Muscle layer of colon (tissue), 2 donors: ENCODE measurements around the gene DDC.

ENCODE experiments used
- H3K27ac ChIP-seq: one replicate; pipeline ENCODE4 v1.7.0; 2013; ENCODE audit warnings: low read depth, mild to moderate bottlenecking, low read length, moderate library complexity
- H3K27me3 ChIP-seq, 2 donors: one replicate each; pipeline ENCODE4 v1.7.0; 2013; ENCODE audit warnings: low read length in 2 of 2, mild to moderate bottlenecking in 2 of 2; ENCODE audit not compliant: insufficient read depth in 2 of 2, control insufficient read depth in 1 of 2
- H3K36me3 ChIP-seq: one replicate; pipeline ENCODE4 v1.7.0; 2013; ENCODE audit warnings: mild to moderate bottlenecking, low read length; ENCODE audit not compliant: insufficient read depth
- H3K4me1 ChIP-seq: one replicate; pipeline ENCODE4 v1.7.0; 2013; ENCODE audit warnings: mild to moderate bottlenecking, low read length; ENCODE audit not compliant: insufficient read depth
- H3K4me3 ChIP-seq, 2 donors: one replicate each; pipeline ENCODE4 v1.7.0; 2013; ENCODE audit warnings: low read length in 2 of 2, low read depth in 1 of 2, mild to moderate bottlenecking in 1 of 2, moderate library complexity in 1 of 2
- H3K9ac ChIP-seq: one replicate; pipeline ENCODE4 v1.7.0; 2013; ENCODE audit warnings: low read length
- H3K9me3 ChIP-seq: one replicate; pipeline ENCODE4 v1.7.0; 2013; ENCODE audit warnings: mild to moderate bottlenecking, low read length
- donor health status: abdominal sarcoma.
- donor health status: Adenocarcinoma of cecum.

Gene DDC

GRCh38 chr7:50596484-50596883 is 31.3 kb upstream of the DDC start:
- Histone ChIP-seq H3K36me3 (peaks cover 26% of the 10 kb centered on the region), H3K27me3 (no peaks in the 10 kb centered on the region), H3K27ac (no peak overlapping the region), H3K4me3 (no peak overlapping the region), H3K9me3 (no peaks in the 10 kb centered on the region), H3K9ac (no peak overlapping the region), H3K4me1 (no peaks in the 10 kb centered on the region)

GRCh38 chr7:50595491-50596102 is 30.4 kb upstream of the DDC start:
- no peak overlapping the region for H3K9ac ChIP-seq
- H3K9me3 ChIP-seq, result no peaks in the 10 kb centered on the region
- H3K4me3 ChIP-seq, result no peak overlapping the region
- no peaks in the 10 kb centered on the region for H3K27me3 ChIP-seq
- no peaks in the 10 kb centered on the region for H3K4me1 ChIP-seq
- H3K36me3 ChIP-seq, result peaks cover 26% of the 10 kb centered on the region
- no peak overlapping the region for H3K27ac ChIP-seq

- no peak overlapping the region for H3K9ac ChIP-seq
- H3K9me3 ChIP-seq, result no peaks in the 10 kb centered on the region
- H3K27ac ChIP-seq, result no peak overlapping the region
- H3K4me3 ChIP-seq, result no peak overlapping the region
- peaks cover 25% of the 10 kb centered on the region for H3K36me3 ChIP-seq
- H3K4me1 ChIP-seq, result no peaks in the 10 kb centered on the region
- no peaks in the 10 kb centered on the region for H3K27me3 ChIP-seq
Observed at GRCh38 chr7:50594734-50595485, 29.7 kb upstream of the DDC start.

- Histone ChIP-seq H3K4me3 (no peak overlapping the region), H3K27me3 (no peaks in the 10 kb centered on the region), H3K9ac (no peak overlapping the region), H3K27ac (no peak overlapping the region), H3K4me1 (no peaks in the 10 kb centered on the region), H3K9me3 (no peaks in the 10 kb centered on the region), H3K36me3 (peaks cover 23% of the 10 kb centered on the region)
Observed at GRCh38 chr7:50594136-50594535, 28.9 kb upstream of the DDC start.

- Histone ChIP-seq H3K4me3 (no peak overlapping the region), H3K36me3 (peaks cover 23% of the 10 kb centered on the region), H3K27ac (no peak overlapping the region), H3K9ac (no peak overlapping the region), H3K27me3 (no peaks in the 10 kb centered on the region), H3K4me1 (no peaks in the 10 kb centered on the region), H3K9me3 (no peaks in the 10 kb centered on the region)
Observed at GRCh38 chr7:50592940-50593339, 27.7 kb upstream of the DDC start.

GRCh38 chr7:50591480-50592438 is 26.6 kb upstream of the DDC start:
- Histone ChIP-seq H3K27ac (no peak overlapping the region), H3K4me1 (no peaks in the 10 kb centered on the region), H3K9me3 (no peaks in the 10 kb centered on the region), H3K36me3 (peaks cover 20% of the 10 kb centered on the region), H3K9ac (no peak overlapping the region), H3K4me3 (no peak overlapping the region), H3K27me3 (no peaks in the 10 kb centered on the region)

GRCh38 chr7:50591098-50591479 is 25.9 kb upstream of the DDC start:
- no peaks in the 10 kb centered on the region for H3K9me3 ChIP-seq
- H3K27me3 ChIP-seq, result no peaks in the 10 kb centered on the region
- peaks cover 19% of the 10 kb centered on the region for H3K36me3 ChIP-seq
- H3K4me1 ChIP-seq, result no peaks in the 10 kb centered on the region
- H3K27ac ChIP-seq, result no peak overlapping the region
- H3K4me3 ChIP-seq, result no peak overlapping the region
- no peak overlapping the region for H3K9ac ChIP-seq

- Histone ChIP-seq H3K27me3 (no peaks in the 10 kb centered on the region), H3K27ac (no peak overlapping the region), H3K9ac (no peak overlapping the region), H3K4me3 (no peak overlapping the region), H3K9me3 (no peaks in the 10 kb centered on the region), H3K36me3 (peaks cover 19% of the 10 kb centered on the region), H3K4me1 (no peaks in the 10 kb centered on the region)
Observed at GRCh38 chr7:50590535-50590934, 25.3 kb upstream of the DDC start.

- H3K27ac ChIP-seq, result no peak overlapping the region
- no peaks in the 10 kb centered on the region for H3K4me1 ChIP-seq
- H3K4me3 ChIP-seq, result no peak overlapping the region
- no peaks in the 10 kb centered on the region for H3K27me3 ChIP-seq
- H3K9ac ChIP-seq, result no peak overlapping the region
- H3K36me3 ChIP-seq, result peaks cover 16% of the 10 kb centered on the region
- no peaks in the 10 kb centered on the region for H3K9me3 ChIP-seq
Observed at GRCh38 chr7:50589364-50589763, 24.2 kb upstream of the DDC start.

- Histone ChIP-seq H3K9me3 (no peaks in the 10 kb centered on the region), H3K27ac (no peak overlapping the region), H3K4me3 (no peak overlapping the region), H3K4me1 (no peaks in the 10 kb centered on the region), H3K27me3 (no peaks in the 10 kb centered on the region), H3K36me3 (peaks cover 13% of the 10 kb centered on the region), H3K9ac (no peak overlapping the region)
Observed at GRCh38 chr7:50588937-50589336, 23.7 kb upstream of the DDC start.

GRCh38 chr7:50587737-50588136 is 22.5 kb upstream of the DDC start:
- H3K27ac ChIP-seq, result no peak overlapping the region
- peaks cover 11% of the 10 kb centered on the region for H3K36me3 ChIP-seq
- no peaks in the 10 kb centered on the region for H3K4me1 ChIP-seq
- no peaks in the 10 kb centered on the region for H3K27me3 ChIP-seq
- no peaks in the 10 kb centered on the region for H3K9me3 ChIP-seq
- no peak overlapping the region for H3K4me3 ChIP-seq
- no peak overlapping the region for H3K9ac ChIP-seq
